Measurements from ENCODE around the gene UBAC1. TPM values are rescaled to one million over a fixed set of nuclear protein-coding genes. Genes with fewer than 3 reads are reported as not detected.

UBAC1 gene
- polyA plus RNA-seq, 1 of the 3 experiments (the other 2 are of a cell fraction), result 67.7 TPM

DNA sequence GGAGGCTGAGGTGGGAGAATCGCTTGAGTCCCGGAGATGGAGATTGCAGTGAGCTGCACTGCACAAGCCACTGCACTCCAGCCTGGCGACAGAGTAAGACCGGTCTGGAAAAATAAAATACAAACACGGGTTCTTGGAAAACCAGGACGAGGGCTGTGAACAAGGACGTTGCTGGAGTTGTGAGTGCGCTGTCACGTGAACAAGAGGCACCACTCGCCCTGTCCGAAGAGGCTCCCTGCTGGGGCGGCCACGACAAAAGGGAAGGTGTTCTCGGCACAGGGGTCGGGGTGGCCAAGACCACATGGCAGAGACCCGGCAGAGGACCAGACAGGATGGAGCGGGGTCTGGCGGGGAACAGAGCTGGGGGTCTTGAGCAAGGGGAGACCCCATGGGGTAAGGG, 30.6 kb upstream of the UBAC1 start:
- TF ChIP-seq NFIC (IDR thresholded peaks at IDR 0.05; ENCODE audit: borderline replicate concordance), result no peak
- no peak for TF ChIP-seq RFX5 (IDR thresholded peaks at IDR 0.05; ENCODE audit: low read length)
- TF ChIP-seq, protein P1, sequence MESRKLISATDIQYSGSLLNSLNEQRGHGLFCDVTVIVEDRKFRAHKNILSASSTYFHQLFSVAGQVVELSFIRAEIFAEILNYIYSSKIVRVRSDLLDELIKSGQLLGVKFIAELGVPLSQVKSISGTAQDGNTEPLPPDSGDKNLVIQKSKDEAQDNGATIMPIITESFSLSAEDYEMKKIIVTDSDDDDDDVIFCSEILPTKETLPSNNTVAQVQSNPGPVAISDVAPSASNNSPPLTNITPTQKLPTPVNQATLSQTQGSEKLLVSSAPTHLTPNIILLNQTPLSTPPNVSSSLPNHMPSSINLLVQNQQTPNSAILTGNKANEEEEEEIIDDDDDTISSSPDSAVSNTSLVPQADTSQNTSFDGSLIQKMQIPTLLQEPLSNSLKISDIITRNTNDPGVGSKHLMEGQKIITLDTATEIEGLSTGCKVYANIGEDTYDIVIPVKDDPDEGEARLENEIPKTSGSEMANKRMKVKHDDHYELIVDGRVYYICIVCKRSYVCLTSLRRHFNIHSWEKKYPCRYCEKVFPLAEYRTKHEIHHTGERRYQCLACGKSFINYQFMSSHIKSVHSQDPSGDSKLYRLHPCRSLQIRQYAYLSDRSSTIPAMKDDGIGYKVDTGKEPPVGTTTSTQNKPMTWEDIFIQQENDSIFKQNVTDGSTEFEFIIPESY (IDR thresholded peaks at IDR 0.05; ENCODE audit: borderline replicate concordance, low read depth), result no peak
- peaks cover 16 to 63% of the 10 kb centered on the region in 2 experiments; a peak in 3 of 4 replicates for H3K4me1 ChIP-seq (ENCODE audit: control insufficient read depth in 1 of 2, insufficient read depth in 2 of 2, low read depth in 1 of 2, low read length in 1 of 2)
- H3K9ac ChIP-seq, result no peak overlapping the region
- no peak overlapping the region for H3K4me2 ChIP-seq
- no peaks in the 10 kb centered on the region for H3K79me2 ChIP-seq (ENCODE audit: insufficient read depth)
- DNase-seq, result no peak
- H3K9me3 ChIP-seq, result no peaks in the 10 kb centered on the region
- H3K27ac ChIP-seq (ENCODE audit: low read depth in 2 of 2, low read length in 1 of 2), result peak overlapping the region in 1 of 2 experiments; percentile 99; a peak in 2 of 4 replicates
- no peaks in the 10 kb centered on the region for H3K36me3 ChIP-seq (replicated peaks in 1 of 2; ENCODE audit: control insufficient read depth in 1 of 2, insufficient read depth in 2 of 2, low read length in 1 of 2)
- ChIA-PET POLR2A (no interaction called here), CTCF (no interaction called here)
- H2AFZ ChIP-seq (ENCODE audit: low read depth), result no peak overlapping the region
- no peak overlapping the region; a peak in 1 of 4 replicates for H3K4me3 ChIP-seq (ENCODE audit: low read depth in 2 of 2, low read length in 1 of 2)
- peaks cover 9% of the 10 kb centered on the region for H3F3A ChIP-seq (replicated peaks; ENCODE audit: insufficient read depth)
- no peaks in the 10 kb centered on the region for H3K27me3 ChIP-seq (ENCODE audit: insufficient read depth)
- WGBS (ENCODE audit: low lambda C conversion rate), result 92% methylated on average over 18 of the region's 18 CpGs
- no peaks in the 10 kb centered on the region for H3K9me2 ChIP-seq
- no peaks in the 10 kb centered on the region for H4K20me1 ChIP-seq (ENCODE audit: insufficient read depth)

DNA sequence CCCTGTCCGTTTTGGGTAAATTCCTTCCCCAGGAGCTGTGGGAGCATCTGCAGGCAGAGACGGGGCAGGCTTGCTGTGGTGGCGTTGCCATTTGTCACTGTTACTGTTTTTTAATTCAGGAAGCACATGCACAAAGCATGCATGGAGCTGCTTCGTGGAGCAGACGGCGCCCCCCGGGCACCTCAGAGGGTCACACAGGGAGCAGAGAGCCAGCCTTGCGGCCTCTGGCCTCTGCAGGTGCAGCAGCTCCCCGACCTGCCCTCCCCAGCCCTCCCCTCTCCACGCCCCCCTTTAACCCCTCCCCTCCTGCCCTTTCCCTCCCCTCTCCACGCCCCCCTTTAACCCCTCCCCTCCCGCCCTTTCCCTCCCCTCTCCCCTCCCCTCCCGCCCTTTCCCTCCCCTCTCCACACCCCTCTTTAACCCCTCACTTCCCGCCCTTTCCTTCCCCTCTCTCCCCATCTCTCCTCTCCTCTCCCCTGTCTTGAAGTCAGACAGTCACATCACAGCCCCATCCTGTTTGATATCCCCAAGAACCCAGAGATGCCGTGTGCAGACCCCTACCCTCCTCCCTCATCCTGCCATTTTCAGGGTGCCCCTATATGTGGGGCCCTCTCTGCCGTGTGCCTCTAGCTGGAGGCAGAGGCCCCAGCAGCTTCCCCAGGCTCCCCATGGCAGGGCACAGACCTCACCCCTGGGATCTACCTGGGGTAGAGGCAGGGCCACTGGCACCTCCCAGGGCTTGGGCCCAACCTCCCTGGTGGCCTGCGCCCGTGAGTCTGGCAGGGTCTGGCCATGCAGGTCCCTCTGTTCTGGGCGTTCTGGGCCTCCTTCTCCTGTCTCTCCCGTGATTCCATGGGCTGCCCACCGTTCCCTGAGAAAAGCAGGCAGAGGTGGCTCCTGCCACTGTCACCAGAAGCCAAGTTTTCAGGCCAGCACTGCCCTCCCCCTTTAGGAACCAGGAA, 29.6 kb upstream of the UBAC1 start:
- H3F3A ChIP-seq (replicated peaks; ENCODE audit: insufficient read depth), result peaks cover 9% of the 10 kb centered on the region
- TF ChIP-seq MXI1 (IDR thresholded peaks at IDR 0.05; ENCODE audit: low read depth, low read length) (0 out of 2 replicates have a peak, but pooled peaks have one; percentile 19), MEF2A (IDR thresholded peaks at IDR 0.05; ENCODE audit: borderline replicate concordance, low read depth) (no peak)
- ChIA-PET POLR2A (interaction anchor here (0.9 to 1.1 kb wide), 2 partner anchors 24 to 138 kb away, joined by 3 to 4 read pairs; no protein-coding TSS in a partner anchor), CTCF (interaction anchor here (1.2 to 2.8 kb wide), 4 partner anchors 23 to 138 kb away, joined by 3 to 22 read pairs (median 6); no protein-coding TSS in a partner anchor)
- no peaks in the 10 kb centered on the region for H3K36me3 ChIP-seq (replicated peaks in 1 of 2; ENCODE audit: control insufficient read depth in 1 of 2, insufficient read depth in 2 of 2, low read length in 1 of 2)
- no peaks in the 10 kb centered on the region for H3K9me2 ChIP-seq
- peak overlapping the region in 1 of 2 experiments; percentile 99; a peak in 2 of 4 replicates for H3K27ac ChIP-seq (ENCODE audit: low read depth in 2 of 2, low read length in 1 of 2)
- H3K4me2 ChIP-seq, result no peak overlapping the region
- H3K4me3 ChIP-seq (ENCODE audit: low read depth in 2 of 2, low read length in 1 of 2), result no peak overlapping the region; a peak in 1 of 4 replicates
- peaks cover 16 to 60% of the 10 kb centered on the region in 2 experiments; a peak in 3 of 4 replicates for H3K4me1 ChIP-seq (ENCODE audit: control insufficient read depth in 1 of 2, insufficient read depth in 2 of 2, low read depth in 1 of 2, low read length in 1 of 2)
- DNase-seq, result peak; percentile 89
- H4K20me1 ChIP-seq (ENCODE audit: insufficient read depth), result no peaks in the 10 kb centered on the region
- 49% methylated on average over 16 of the region's 21 CpGs for WGBS (ENCODE audit: low lambda C conversion rate)
- H3K27me3 ChIP-seq (ENCODE audit: insufficient read depth), result no peaks in the 10 kb centered on the region
- H3K79me2 ChIP-seq (ENCODE audit: insufficient read depth), result no peaks in the 10 kb centered on the region
- no peak overlapping the region for H3K9ac ChIP-seq
- H3K9me3 ChIP-seq, result no peaks in the 10 kb centered on the region
- H2AFZ ChIP-seq (ENCODE audit: low read depth), result no peak overlapping the region

All from SK-N-SH (cell line).